ENCODE data around the gene ZNF497. TPM values are rescaled to one million over a fixed set of nuclear protein-coding genes. Genes with fewer than 3 reads are reported as not detected.

ZNF497 gene
- total and polyA plus RNA-seq, 9 of the 15 experiments (the other 6 are each of a cell fraction or from before 2014, with no cell fraction given): 0.06 to 0.98 (median 0.44) TPM; not detected in 1

DNA sequence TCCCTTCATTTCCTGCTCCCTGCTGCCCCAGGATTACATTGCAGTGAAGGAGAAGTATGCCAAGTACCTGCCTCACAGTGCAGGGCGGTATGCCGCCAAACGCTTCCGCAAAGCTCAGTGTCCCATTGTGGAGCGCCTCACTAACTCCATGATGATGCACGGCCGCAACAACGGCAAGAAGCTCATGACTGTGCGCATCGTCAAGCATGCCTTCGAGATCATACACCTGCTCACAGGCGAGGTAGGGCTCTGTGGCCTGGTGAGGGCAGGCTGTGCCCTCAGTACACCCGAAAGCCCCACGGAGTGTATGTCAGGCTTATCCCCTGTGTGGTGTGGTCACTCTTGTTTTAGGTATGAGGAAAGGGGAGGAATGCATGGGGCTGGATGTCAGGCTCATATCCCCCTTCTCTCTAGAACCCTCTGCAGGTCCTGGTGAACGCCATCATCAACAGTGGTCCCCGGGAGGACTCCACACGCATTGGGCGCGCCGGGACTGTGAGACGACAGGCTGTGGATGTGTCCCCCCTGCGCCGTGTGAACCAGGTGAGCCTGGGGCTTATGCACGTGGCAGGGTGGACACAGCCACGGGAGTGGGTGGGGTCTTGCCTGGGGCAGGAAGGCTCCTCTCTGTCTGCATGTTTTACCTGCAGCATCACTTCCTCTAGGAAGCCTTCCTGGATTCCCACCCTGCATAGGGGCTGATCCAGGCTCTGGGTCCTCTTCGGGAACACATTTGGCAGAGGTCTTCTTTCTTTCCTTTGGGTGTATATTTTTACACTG, 30.6 kb upstream of the ZNF497 start:
- H3K9me1 ChIP-seq (ENCODE audit: control insufficient read depth, insufficient read depth, low read length): no peaks in the 10 kb centered on the region
- no peaks in the 10 kb centered on the region for H3K27me3 ChIP-seq (ENCODE audit: control insufficient read depth in 2 of 2, insufficient read depth in 2 of 2, low read length in 2 of 2)
- peaks cover 14 to 57% of the 10 kb centered on the region in 2 experiments; a peak in 4 of 5 replicates for H3K4me1 ChIP-seq (replicated peaks in 1 of 2; ENCODE audit: control insufficient read depth in 2 of 2, insufficient read depth in 2 of 2, low read length in 2 of 2)
- DNase-seq (ENCODE audit: extremely low read depth in 1 of 4, low spot score in 3 of 4) (no peak), FAIRE-seq (no peak), ATAC-seq (no peak)
- no peak overlapping the region for H3K9ac ChIP-seq (ENCODE audit: insufficient read depth in 1 of 2, low read depth in 2 of 2, low read length in 2 of 2)
- H3K4me2 ChIP-seq (ENCODE audit: insufficient read depth, low read length): no peak overlapping the region
- intact Hi-C loops (cut with micrococcal nuclease): no loop called here
- POLR2A ChIA-PET: interaction anchor here (1.3 to 1.7 kb wide), 2 partner anchors 7 to 16 kb away, joined by 4 to 5 read pairs; no protein-coding TSS in a partner anchor
- no peak overlapping the region; the same call in 2 of the 3 replicates for H3K27ac ChIP-seq (ENCODE audit: extremely low read depth, low read depth, low read length)
- no peak overlapping the region for H2AFZ ChIP-seq (ENCODE audit: low read depth, low read length)
- H4K20me1 ChIP-seq (replicated peaks; ENCODE audit: control insufficient read depth, insufficient read depth, low read length): peaks cover 21% of the 10 kb centered on the region; the same call in 1 of the 2 replicates
- no peaks in the 10 kb centered on the region for H3K9me3 ChIP-seq (replicated peaks; ENCODE audit: control insufficient read depth, insufficient read depth, low read depth, low read length)
- H3K4me3 ChIP-seq: no peak overlapping the region
- H3K79me2 ChIP-seq (ENCODE audit: control insufficient read depth, insufficient read depth, low read length): peaks cover 46% of the 10 kb centered on the region
- WGBS (ENCODE audit: insufficient coverage, low coverage, missing lambda C conversion rate): 90% methylated on average over 26 of the region's 26 CpGs
- CTCF ChIA-PET (ENCODE audit: low intra/inter-chr PET ratio): no interaction called here
- peaks cover 72% of the 10 kb centered on the region for H3K36me3 ChIP-seq (ENCODE audit: control insufficient read depth, insufficient read depth, low read length)
- no TSS peak for BruUV-seq (replicated peaks)
- in situ Hi-C loops (cut with MboI): no loop called here
- TF ChIP-seq MAFG (tag; conservative IDR thresholded peaks at IDR 0.05) (no peak), ZFP30 (CRISPR knock-in tag; IDR thresholded peaks at IDR 0.05; ENCODE audit: borderline replicate concordance) (no peak), NONO (IDR thresholded peaks at IDR 0.05; ENCODE audit: low read depth in 2 of 2, low read length in 1 of 2) (no peak), DDX20 (tag; IDR thresholded peaks at IDR 0.05; ENCODE audit: low read depth) (no peak), MEF2D (tag; conservative IDR thresholded peaks at IDR 0.05; ENCODE audit: low read depth) (no peak), SUPT5H (IDR thresholded peaks at IDR 0.05) (peak; percentile 55; the same call in 1 of the 2 replicates), CBFA2T3 (IDR thresholded peaks at IDR 0.05) (no peak), ILK (tag; IDR thresholded peaks at IDR 0.05; ENCODE audit: borderline replicate concordance, low read depth) (no peak), ATF7 (IDR thresholded peaks at IDR 0.05) (no peak), NELFE (IDR thresholded peaks at IDR 0.05; ENCODE audit: insufficient read depth, insufficient read length) (no peak), SMARCC2 (IDR thresholded peaks at IDR 0.05; ENCODE audit: low read depth) (no peak), SNRNP70 (optimal IDR thresholded peaks at IDR 0.05; ENCODE audit: low read depth, low read length) (no peak), GABPB2 (CRISPR knock-in tag; conservative IDR thresholded peaks at IDR 0.05) (no peak), ESRRB (CRISPR knock-in tag; IDR thresholded peaks at IDR 0.05; ENCODE audit: borderline replicate concordance) (no peak)
- TF ChIP-seq, protein P1, sequence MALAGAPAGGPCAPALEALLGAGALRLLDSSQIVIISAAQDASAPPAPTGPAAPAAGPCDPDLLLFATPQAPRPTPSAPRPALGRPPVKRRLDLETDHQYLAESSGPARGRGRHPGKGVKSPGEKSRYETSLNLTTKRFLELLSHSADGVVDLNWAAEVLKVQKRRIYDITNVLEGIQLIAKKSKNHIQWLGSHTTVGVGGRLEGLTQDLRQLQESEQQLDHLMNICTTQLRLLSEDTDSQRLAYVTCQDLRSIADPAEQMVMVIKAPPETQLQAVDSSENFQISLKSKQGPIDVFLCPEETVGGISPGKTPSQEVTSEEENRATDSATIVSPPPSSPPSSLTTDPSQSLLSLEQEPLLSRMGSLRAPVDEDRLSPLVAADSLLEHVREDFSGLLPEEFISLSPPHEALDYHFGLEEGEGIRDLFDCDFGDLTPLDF (CRISPR knock-in tag; IDR thresholded peaks at IDR 0.05): no peak
- TF ChIP-seq, protein P2, sequence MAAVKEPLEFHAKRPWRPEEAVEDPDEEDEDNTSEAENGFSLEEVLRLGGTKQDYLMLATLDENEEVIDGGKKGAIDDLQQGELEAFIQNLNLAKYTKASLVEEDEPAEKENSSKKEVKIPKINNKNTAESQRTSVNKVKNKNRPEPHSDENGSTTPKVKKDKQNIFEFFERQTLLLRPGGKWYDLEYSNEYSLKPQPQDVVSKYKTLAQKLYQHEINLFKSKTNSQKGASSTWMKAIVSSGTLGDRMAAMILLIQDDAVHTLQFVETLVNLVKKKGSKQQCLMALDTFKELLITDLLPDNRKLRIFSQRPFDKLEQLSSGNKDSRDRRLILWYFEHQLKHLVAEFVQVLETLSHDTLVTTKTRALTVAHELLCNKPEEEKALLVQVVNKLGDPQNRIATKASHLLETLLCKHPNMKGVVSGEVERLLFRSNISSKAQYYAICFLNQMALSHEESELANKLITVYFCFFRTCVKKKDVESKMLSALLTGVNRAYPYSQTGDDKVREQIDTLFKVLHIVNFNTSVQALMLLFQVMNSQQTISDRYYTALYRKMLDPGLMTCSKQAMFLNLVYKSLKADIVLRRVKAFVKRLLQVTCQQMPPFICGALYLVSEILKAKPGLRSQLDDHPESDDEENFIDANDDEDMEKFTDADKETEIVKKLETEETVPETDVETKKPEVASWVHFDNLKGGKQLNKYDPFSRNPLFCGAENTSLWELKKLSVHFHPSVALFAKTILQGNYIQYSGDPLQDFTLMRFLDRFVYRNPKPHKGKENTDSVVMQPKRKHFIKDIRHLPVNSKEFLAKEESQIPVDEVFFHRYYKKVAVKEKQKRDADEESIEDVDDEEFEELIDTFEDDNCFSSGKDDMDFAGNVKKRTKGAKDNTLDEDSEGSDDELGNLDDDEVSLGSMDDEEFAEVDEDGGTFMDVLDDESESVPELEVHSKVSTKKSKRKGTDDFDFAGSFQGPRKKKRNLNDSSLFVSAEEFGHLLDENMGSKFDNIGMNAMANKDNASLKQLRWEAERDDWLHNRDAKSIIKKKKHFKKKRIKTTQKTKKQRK (IDR thresholded peaks at IDR 0.05; ENCODE audit: borderline replicate concordance, low read depth, low read length): no peak

Data from K562 (cell line).